A204.1 (cell line): ENCODE data around the gene PRRG3.

ENCODE experiments used
- FAIRE-seq: peaks from 2 replicates; lab custom pipeline; 2012; peaks lifted over from hg19 to GRCh38; lab: Jason Lieb, UNC

The PRRG3 gene

DNA sequence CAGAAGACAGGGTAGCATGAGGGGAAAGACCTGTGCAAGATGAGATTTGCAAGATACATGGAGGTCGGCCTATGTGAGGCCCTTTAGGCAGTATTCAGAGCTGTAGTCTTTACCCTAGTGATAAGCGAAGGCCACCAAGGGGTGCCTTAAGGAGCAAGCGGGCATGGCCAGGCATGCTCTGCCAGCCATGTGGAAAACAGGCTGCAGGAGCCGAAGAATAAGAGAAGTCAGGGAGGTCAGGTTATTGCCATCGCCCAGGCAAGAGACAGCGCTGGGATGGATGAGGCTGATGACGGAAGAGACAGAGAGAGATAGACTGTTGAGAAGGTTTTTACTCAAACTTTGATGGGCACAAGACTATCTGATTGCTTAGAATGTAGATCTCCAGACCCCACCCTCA, 13.6 kb downstream of the PRRG3 start:
- no peak for FAIRE-seq

DNA sequence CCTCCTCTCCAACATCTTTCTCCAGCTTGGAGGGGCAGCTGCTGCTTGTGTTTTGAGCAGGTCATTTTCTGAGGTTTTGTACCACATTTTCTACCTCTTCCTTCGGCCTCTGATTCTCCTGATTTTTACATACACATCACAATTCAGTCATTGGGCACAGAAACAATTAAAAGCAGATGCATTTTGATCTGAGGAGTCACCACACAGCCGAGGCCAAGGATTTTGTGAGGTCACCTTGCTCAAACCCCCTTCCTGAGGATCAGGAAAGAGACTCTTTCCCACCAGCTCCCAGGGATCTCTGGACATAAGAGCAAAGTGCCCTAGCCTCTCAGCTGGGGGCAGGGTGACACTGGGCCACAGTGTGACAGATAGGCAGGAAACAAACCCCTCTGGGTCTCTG, 15.2 kb downstream of the PRRG3 start:
- FAIRE-seq = no peak

DNA sequence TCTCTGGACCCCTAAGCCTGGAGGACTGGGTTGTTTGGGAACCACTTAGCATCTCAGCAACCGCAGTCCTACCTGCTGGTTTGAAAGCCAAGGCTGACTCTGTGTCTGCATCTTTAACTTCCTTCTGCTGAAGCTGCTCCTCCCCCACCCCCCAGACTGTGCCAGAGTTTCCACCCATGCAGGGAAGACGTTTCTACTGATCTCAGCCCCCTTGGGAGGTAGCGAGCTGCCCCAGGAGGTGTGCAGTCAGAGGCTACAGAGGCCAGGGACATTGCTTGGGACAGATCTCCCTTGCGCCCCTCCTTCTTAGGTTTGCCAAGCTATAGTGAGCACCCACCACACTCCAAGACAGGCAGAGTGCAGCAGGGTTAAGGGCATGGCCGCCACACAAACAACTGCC, 15.9 kb downstream of the PRRG3 start:
- FAIRE-seq = no peak

DNA sequence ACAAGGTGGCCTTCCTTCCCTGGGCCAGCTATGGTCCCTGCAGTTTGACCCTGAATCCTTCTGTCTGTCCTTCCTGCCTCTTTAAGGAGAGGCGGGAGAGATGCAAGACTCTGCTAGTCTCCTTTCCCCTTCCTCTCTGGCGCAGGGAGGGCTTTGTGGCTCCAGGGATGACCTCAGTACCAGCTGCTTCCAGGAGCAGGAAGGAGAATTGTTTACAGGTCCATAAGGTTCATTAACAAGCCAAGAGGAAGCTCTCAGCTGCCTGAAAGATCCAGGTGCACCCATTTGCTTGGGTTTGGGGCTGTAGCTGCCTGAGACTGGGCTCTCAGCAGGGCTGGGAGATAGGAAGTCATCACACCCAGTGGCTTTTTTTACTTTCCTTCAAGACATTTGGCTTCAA, 16.5 kb downstream of the PRRG3 start:
- FAIRE-seq = no peak

DNA sequence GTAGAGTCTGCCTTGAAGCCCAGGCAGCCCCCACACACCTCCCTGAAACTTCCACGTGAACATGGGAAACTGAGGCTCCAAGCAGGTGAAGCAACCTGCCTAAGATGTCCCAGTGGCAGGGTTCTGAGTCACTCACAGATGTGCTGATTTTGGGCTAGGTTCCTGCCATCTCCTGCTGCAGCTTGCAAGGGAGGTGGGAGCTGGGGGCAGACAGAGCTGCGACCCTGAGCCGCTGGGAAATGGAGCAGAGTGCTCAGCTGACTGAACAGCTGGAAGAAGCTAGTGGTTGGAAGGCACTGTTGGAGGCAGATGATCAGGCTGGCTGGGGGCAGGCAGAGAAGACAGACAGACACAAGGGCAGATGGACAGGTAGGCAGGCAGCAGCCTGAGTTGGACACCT, 17.0 kb downstream of the PRRG3 start:
- FAIRE-seq = no peak

DNA sequence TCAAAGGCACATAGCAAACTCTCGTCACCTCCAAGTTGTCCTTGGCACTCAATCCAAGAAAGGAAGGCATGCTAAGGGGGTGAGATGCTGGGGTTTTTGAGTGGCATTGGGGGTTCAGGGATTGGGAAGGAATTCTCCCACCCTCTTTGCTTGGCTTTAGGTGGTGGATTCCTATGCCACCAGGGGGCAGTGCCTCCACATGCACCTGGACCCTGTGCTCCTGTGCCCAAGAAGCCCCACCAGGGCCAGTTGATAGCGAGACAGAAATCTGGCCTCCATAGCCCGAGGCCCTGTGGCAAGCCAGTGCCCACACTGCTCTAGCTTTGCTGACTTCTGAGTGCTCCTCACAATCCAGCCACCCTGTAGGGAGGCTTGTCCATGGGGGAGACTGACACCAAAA, 18.6 kb downstream of the PRRG3 start:
- no peak for FAIRE-seq

DNA sequence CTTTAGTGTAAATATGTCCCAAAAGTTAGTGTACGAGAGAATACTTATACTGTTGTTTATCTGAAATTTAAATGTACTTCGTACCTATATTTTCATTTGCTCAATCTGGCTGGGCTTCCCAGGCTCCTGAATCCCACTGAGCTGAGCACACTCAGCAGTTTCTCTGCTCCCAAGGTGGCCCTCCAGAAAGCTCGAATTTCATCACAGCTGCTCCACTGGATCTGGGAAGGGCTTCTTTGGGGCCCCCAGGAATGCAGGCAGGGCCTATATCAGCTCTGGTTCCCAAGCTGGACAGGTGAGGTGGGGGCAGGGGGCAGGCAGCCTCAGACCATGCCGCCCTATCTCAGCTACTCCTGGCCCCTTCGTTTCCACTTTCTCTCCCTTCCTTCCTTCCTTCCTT, 19.1 kb downstream of the PRRG3 start:
- FAIRE-seq = no peak

DNA sequence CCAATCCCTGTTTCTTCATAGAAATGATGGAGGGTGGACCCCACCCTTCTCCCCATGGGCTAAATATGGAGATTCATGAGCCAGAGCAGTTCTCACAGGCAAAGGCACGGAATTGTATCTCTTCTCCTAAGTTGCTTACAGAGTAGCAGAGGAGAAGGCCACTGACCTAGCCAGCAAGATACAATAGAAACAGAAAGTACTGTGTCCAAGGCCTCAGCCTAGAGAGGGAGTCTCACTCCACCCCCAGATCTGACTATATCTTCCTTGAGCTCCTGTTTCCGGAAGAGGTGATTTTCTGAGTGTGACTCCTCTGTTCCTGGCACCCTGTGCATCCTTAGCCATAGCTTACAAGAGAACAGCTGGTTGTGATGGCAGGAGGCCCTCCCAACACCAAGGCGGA, 20.5 kb downstream of the PRRG3 start, which contains the start of gene FATE1:
Gene FATE1, plus strand, starts transcription at position 284 of the 400 bp plus-strand sequence. Its CDS starts 85 bp downstream, at position 369.
- FAIRE-seq = no peak

DNA sequence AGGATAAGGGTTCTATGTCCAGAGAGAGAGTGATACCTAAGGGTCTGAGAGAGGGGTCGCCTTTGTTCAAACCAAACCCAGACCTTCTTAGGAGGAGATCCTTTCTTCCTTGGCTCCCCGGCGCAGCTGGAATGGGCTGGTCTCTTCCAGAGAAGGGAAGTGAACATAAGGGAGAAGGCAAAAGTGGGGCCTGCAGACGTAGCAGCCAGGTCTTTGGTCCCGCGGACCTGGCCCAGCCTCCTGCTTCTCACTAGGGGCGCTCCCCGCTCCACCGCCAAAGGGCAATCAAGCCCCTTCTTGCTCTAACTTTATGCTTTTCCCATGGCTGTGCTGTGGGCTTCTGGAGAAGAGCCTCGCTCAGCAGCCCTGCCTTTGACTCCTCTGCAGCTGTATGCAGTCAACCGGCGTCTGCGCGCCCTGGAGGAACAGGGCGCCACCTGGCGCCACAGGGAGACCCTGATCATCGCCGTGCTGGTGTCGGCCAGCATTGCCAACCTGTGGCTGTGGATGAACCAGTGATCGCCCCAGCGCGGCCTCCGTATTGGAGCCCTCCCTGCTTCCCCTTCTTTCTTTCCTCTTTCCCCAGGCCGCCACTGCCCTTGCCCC, 27.1 kb downstream of the PRRG3 start:
- FAIRE-seq = no peak

DNA sequence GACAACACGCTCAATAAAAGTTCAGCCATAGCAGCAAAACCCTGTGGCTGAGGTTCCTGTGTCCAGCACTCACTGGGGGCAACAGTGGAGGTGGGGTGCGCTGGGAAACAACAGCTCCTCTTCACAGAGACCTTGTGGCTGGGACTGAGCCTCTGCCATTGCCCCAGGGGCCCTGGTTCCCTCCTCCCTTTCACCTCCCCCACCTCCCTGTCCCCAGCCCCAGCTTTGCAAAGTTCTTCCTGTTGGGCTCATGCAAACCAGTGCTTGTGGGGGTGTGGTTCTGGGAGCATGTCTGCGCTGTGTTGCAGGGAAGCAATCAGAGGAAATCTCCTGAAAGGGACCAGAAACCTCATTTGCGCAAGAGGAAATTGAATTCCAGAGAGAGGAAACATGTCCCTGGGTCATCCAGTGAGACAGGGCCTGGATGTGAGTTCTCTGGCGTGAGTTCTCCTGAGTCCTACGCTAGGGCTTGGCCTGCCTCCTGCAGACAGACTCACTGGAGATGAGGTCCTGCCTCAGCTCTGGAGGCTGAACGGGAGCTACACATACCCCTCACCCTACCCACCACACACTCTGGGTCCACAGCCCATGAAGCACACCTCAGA, 28.0 kb downstream of the PRRG3 start:
- no peak for FAIRE-seq

DNA sequence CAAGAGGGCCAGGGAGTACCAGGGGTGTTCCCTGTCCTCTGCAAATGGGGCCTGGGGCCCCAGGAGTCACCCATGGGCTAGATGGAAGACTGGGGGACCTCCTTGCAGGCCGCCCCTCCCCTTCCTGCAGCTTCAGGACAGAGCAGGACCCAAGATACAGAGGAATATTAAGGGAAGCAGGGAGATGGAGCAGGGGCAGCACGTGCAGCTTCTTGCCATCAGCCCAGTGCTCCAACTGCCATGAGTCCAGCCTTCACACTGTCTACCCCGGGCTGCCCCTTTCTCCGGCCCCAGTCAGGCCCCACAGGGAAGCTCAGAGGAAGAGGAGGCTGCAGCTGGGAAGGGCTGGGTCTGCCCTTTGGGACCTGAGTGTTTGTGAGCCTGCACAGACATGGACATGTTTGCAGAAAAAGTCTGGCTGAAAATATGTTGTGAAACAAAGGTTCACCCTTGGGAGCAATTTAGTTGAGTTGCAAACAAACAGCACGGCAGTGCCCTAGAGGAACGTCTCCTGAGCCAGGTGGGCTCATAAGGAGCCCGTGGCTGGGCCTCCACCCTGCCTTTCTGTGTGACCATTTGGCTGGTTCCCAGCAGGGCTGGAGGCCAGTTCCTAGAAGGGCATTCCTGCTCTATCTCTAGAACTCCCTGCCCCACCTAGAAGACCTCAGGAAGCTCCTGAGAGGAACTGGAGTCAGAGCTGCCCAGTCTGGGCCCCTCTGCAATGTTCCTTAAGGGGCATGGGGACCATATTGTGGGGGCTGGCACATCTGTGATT, 29.5 kb downstream of the PRRG3 start:
- FAIRE-seq = no peak

DNA sequence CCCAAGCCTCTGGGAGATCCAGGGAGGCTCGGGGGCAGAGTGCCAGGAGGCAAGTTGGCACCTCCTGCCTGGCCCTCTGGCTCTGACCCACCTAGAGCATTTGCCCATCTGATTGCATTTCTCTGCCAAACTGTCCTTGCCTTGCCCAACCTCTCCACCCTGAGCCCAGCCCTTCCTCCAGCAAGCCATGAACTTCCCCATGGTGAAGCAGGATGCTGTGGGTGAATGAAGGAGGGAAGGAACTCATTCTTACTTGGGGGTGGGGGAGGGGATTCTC, 30.0 kb downstream of the PRRG3 start:
- no peak for FAIRE-seq

DNA sequence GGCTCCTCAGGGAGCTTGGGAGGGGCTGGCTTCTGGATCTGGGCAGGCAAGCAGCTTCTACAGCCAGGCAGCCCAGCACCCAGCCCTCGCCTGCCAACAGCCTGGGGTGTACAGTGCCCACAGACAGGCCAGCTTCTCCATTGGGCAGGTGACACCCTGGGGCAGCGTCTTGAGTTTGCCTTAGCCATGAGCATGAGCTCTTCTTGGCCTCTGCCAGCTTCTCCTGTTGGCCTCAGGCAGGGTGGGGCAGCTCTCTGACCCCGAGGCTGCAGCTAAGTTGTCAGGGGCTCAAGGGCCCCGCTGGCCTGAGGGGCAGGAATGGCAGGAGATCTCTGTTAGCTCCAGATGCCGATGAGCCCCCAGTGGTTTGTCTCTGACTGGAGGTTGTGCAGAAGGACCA, 31.5 kb downstream of the PRRG3 start:
- FAIRE-seq = no peak

DNA sequence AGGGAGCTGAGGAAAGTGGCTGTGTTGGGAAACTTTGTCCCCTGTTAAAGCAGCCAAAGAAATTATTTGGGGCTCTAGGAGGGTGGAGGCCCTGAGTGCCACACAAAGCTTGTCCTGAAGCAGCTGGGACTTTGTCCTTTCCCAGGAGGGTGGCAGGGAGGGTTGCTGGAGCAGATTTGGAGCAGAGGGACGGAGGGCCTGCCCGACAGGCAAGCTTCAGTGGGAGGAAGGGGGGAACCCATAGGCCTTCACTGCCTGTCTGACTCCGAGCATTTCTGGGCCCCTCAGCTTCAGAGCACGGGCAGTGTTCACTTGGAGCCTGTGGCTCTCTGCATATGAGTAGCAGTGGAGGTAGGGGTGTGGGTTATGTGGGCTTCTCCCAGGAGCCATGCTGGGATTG, 32.1 kb downstream of the PRRG3 start:
- no peak for FAIRE-seq

DNA sequence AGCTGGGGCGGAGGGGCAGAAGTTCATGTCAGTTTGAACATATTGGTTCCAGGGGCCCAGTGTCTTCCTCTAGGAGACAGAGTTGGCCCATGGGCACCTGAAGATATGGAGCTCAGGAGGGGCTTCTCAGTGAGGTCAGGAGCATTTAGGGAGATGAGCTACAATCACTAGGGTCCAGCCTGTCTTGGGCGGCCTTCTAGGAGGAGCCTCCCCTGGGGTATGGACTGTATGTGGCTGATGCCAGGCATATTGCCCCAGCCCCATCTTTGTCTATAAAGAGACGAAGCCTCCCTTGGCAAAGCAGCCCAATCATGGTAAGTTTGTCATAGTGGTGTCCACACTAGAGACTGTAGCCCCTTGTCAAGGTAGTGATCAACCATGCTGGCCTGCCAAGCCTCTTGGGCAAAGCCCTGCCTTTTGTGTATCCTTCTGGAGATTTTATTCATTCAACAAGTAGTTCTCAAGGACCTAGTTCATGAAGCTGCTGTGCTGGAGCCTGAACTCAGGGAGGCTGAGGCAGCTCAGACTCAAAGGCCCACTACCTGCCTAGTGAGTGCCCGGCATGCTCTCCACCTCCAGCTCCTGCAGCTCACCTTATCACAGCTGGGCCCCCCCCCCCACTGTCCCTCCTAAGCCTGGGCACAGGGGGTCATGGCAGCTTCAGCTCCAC, 33.9 kb downstream of the PRRG3 start:
- no peak for FAIRE-seq

DNA sequence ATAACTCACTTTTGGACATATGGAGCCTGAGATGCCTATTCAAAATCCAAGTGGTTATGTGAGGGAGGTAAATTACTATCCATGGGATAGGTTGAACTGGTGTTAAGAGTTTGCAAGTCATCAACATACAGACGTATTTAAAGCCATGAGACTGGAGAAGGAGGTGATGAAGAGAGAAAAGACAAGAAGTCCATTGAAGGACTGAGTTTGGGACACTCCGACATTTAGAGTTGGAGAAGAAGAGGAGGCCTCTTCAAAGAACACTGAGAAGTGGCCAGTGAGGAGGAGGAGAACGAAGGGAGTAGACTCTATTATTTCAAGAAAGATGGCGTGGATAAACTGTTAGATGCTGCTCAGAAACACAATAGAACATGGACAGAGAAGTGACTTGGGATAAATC, 39.2 kb downstream of the PRRG3 start, which contains the start of gene CNGA2:
Gene CNGA2, plus strand, starts transcription at position 301 of the 400 bp plus-strand sequence. CDS start 3,738 bp downstream, outside the sequence.
- no peak for FAIRE-seq

DNA sequence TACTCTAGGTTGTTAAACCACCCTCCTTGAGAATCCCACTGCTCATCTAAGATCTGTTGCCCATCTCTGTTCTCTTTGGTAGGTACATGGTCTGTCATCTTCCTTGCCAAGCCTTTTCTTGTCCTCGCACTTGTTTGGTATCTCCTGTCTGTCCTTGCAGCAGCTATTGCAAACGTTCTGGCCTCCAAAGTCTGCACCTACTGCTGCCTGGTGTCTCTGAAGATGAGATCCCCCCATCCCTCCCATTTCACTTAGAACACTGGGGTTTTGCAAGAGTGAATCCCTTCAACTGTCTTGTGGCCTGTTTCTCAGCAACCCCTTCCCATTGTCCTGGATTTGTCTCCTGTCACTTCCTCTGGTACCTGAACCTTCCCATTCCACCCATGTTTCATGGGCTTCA, 40.0 kb downstream of the PRRG3 start:
- FAIRE-seq = no peak

DNA sequence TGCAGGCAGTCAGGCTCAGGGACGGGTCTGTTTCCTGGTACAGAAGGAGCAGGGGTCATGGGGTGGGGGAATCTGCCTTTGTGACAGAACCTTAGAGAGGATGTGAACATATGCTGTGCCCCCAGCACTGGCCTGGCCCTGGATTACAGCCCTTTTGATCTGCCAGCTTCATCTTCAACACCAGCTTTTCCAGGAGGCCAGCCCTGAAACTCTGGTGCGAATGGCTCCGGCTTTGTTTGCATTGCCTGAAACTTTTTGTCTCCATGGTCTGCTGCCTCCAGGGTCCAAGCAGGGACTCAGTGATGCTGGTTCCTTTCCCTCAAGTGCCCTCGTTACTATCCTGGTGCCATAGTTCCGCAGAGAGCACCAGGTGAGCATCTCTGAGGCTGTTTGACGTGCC, 41.4 kb downstream of the PRRG3 start:
- FAIRE-seq = no peak

DNA sequence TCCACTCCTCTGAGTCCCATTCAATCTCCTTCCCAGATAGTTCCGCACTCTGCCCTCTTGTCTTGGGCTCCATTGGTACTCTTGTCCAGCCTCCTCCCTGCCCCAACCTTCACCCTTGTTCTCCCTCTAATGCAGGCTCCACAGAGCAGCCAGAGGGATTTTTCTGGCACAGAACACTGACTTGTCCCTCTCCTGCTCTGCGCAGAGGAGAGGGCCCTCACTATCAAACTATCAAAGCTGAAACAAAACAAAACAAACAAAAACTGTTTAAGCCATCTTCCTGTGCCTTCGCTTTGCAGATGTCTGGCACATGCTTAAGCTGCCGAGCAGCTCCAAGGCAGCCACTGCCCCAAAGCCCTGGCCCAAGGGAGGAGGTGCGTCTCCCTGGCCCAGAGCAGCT, 42.2 kb downstream of the PRRG3 start:
- no peak for FAIRE-seq

DNA sequence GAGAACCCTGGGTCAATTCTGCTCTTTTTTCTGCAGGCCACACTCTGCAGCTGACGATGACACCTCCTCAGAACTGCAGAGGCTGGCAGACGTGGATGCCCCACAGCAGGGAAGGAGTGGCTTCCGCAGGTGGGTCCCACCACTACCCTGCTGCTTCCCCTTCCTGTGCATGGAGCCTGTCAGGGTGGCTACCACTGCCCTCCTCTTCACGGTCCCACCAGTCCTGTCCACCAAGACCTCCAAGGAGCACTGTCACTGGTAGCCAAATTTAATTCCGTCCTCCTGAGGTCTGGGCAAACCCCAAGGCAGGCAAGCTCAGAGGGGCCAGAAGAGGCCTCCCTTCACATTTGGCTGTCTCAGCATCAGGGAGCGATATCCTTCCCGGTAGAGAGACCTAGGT, 43.5 kb downstream of the PRRG3 start:
- no peak for FAIRE-seq

DNA sequence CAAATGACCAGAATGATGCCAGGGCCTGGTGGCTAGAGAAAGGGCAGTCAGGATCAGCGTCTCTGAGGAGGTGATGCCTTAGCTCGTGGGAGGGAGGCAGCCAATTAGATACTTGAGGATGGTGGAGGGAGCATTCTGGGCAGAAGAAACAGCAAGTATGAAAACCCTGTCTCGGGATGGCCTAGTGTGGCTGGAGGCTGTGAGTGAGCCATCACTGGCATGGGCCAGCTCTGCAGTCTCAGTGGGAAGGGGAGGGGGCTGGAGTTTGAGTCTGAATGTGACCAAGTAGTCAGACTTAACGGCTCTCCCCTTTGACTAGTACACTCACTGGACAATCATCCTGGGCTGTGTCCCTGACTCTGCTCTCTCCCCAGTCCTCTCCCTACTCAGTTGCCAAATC, 46.3 kb downstream of the PRRG3 start:
- no peak for FAIRE-seq

DNA sequence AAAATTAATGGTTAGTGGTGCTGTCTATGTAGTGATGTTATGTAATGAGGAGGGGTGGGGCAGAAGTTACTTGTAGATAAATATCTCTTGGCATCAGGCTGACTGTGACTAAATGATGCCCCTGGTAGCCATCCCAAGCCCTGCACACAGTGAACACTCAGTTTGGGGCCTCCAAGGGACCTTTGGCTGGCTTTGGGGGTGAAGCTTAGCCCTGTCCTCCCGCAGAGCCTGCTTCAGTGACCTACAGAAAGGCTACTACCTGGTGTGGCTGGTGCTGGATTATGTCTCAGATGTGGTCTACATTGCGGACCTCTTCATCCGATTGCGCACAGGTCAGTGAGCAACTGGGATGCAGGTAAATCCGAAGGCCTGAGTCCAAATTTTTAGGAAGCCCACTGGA, 47.1 kb downstream of the PRRG3 start:
- FAIRE-seq = no peak
